NCI-H2107 treated with DMSO at 0.1 percent for 48 hours (cell line): ENCODE data around the gene LITAF.
"Not testable (repeated sequence)": the region's sequence is repeated elsewhere in the genome, so short reads cannot be mapped to it uniquely, and the experiment has no call there.

Experiments
- DNase-seq: peaks from one replicate; lab custom pipeline; 2025; ENCODE audit not compliant: unreplicated experiment; lab: John Stamatoyannopoulos, UW

LITAF gene

GRCh38 chr16:11524098-11524760 lies 62.5 kb downstream of the LITAF start:
- DNase-seq = no peak

GRCh38 chr16:11521055-11521454 lies 65.7 kb downstream of the LITAF start:
- DNase-seq = no peak

GRCh38 chr16:11520442-11520841 lies 66.3 kb downstream of the LITAF start:
- no peak for DNase-seq

GRCh38 chr16:11517961-11518360 lies 68.8 kb downstream of the LITAF start:
- no peak for DNase-seq

- no peak for DNase-seq
Observed at GRCh38 chr16:11515540-11516430, 70.9 kb downstream of the LITAF start.

- no peak for DNase-seq
Observed at GRCh38 chr16:11514283-11514682, 72.4 kb downstream of the LITAF start.

- DNase-seq = not testable (repeated sequence)
Observed at GRCh38 chr16:11513366-11513765, 73.4 kb downstream of the LITAF start.

- DNase-seq = no peak
Observed at GRCh38 chr16:11511801-11512200, 74.9 kb downstream of the LITAF start.

GRCh38 chr16:11511328-11511727 lies 75.4 kb downstream of the LITAF start:
- DNase-seq = no peak

- no peak for DNase-seq
Observed at GRCh38 chr16:11510178-11510973, 76.3 kb downstream of the LITAF start.

- no peak for DNase-seq
Observed at GRCh38 chr16:11507991-11508390, 78.7 kb downstream of the LITAF start.

- no peak for DNase-seq
Observed at GRCh38 chr16:11507350-11507749, 79.4 kb downstream of the LITAF start.

GRCh38 chr16:11506741-11507305 lies 79.9 kb downstream of the LITAF start:
- DNase-seq = no peak

GRCh38 chr16:11504261-11504660 lies 82.5 kb downstream of the LITAF start:
- not testable (repeated sequence) for DNase-seq

GRCh38 chr16:11503566-11503965 lies 83.2 kb downstream of the LITAF start:
- DNase-seq = no peak

- no peak for DNase-seq
Observed at GRCh38 chr16:11502239-11502638, 84.5 kb downstream of the LITAF start.

GRCh38 chr16:11501632-11502031 lies 85.1 kb downstream of the LITAF start:
- DNase-seq = no peak

GRCh38 chr16:11500700-11501346 lies 85.9 kb downstream of the LITAF start:
- DNase-seq = no peak

GRCh38 chr16:11499295-11500089 lies 87.2 kb downstream of the LITAF start:
- DNase-seq = no peak

GRCh38 chr16:11498683-11499082 lies 88.0 kb downstream of the LITAF start:
- DNase-seq = no peak
